DMS153 (cell line): ENCODE measurements around the gene WDR59.
"Not testable (repeated sequence)": the region's sequence is repeated elsewhere in the genome, so short reads cannot be mapped to it uniquely, and the experiment has no call there.

Experiments
- DNase-seq: peaks from one replicate; lab custom pipeline; 2025; lab: John Stamatoyannopoulos, UW

Gene WDR59

DNA sequence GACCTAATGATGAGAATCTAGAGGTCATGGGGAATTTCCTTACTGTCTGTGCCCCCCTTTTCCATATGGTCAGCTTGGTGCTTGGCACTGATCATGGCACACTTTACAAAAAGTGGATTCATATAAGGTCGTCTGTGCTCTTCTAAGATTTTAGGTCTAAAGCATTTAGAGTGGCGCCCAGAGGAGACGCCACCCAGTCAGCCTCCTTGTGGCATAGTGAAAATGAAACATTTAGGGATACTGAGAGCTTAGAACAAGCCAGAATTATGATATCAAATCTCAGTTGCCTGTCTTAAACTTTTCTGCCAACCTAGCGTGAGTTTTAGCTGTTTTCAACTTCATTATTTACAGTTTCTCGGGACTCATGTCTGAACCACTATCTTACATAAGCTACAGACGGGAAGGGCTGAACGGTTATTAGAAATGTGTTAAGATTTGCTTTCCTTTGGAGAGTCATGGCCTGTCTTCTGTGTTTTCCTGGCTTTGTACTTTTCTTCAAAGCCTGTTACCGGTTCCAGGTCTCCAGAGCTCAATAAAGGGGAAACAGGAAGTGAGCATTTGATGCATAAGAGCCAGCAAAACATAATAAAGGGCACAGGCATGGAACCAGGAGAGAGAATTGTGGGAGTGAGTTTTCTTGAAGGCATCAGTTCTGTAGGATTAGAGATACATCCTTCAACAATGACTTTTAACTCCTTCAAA is 27.6 kb upstream of the WDR59 start:
- DNase-seq: peak; percentile 34

DNA sequence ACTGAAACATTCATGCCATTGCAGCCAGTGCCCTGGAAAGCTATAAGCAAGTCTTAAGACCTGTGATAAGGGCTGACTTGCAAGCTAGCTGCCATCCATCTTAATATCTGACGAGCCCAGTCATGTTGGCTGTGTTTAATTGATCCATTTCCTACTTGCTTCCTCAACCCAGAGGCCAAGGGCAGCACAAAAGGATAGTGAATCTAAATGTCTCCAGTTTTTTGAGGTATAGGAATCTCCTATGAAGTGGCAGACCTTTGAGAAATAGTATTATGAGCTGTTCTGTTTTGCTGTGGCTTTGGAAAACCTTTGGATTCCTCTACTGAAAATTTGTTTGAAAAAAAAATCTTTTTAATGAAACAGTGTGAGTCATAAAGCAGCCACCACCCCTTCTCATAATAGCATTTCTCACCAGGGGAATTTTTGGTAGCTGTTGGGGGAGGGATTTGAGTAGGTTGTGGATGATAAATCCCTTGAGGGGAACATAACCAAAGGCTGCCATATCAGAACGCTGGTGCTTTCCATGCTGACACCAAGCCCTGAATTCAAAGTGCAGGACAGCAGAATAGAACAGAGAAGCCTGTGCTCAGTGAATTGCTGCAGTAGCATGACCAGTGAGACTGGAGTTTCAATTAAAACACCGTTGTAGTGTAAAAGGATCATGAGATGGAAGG is 26.8 kb upstream of the WDR59 start:
- DNase-seq: no peak

DNA sequence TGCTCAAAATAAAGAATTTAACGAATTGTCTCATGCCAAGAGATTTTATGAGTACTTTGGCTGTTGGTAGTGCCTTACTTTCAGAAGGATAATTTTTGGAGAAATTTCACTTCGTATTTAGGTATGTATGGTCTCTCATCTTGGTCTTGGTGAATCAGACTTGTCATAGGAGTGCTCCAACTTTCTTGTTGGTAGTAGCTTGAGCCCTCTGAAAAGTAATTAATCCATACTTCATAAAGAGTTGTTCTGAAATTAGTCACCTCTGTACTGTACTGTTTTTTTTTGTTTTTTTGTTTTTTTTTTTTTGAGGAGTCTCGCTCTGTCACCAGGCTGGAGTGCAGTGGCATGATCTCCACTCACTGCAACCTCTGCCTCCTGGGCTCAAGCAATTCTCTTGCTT is 25.5 kb upstream of the WDR59 start:
- DNase-seq: no peak

DNA sequence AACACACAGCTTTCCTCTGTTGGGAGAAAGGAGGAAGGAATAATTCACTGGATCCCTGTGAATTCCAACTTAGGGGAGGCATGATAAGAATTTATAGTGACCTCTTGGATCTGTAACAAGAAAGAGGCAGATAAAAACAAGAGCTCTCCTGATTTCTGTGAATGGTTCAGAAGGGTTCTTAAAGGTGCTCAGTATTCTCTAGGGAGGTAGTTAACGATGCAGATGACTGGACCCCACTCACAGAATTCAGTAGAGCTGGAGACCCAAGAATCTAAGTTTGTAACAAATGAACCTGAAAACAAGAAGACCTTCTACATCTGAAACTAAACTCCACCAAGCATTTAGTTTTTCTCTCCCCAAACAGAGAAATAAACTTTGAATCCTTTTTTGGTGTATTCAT is 22.5 kb upstream of the WDR59 start:
- no peak for DNase-seq

DNA sequence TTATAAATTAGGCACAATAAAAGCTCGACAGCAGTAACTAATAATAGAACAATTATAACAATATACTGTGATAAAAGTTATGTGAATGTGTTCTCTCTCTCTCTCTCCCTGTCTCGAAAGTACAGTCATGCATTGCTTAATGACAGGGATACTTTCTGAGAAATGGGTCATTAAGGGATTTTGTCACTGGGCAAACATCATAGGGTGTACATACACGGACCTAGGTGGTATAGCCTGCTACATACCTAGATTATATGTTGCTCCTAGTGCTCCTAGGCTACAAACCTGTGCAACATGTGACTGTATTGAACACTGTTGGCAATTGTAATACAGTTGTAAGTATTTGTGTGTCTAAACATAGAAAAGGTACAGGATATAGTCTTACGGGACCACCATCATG is 20.8 kb upstream of the WDR59 start:
- DNase-seq: no peak

DNA sequence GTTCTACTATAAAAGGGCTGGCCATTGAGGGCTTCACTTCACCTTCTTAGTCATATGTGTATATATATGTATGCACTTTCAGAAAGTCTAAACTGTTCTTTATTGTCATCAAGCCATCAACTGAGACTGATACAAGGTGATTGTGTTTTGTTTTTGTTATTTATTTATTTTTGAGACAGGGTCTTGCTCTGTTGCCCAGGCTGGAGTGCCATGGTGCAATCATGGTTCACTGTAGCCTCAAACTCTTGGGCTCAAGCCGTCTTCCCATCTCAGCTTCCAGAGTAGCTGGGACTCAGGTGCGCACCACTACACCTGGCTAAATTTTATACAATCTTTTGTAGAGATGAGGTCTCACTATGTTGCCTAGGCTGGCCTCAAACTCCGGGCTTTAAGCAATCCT is 19.5 kb upstream of the WDR59 start:
- no peak for DNase-seq

DNA sequence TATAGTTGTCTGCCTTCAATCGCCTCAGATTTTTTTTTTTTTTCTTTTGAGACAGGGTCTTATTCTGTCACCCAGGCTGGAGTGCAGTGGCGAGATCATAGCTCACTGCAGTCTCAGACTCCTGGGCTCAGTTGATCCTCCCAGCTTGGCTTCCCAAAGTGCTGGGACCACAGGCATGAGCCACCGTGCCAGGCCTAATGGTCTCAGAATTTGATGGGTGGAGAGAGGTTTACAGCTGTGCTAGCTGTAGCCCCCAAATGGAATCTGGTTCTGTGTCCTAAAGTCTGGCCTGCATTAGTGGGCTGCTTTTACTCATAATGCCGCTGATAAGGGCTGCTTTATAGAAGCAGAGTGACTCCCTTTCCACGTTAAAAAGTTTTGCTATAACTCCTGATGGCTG is 19.0 kb upstream of the WDR59 start:
- no peak for DNase-seq

DNA sequence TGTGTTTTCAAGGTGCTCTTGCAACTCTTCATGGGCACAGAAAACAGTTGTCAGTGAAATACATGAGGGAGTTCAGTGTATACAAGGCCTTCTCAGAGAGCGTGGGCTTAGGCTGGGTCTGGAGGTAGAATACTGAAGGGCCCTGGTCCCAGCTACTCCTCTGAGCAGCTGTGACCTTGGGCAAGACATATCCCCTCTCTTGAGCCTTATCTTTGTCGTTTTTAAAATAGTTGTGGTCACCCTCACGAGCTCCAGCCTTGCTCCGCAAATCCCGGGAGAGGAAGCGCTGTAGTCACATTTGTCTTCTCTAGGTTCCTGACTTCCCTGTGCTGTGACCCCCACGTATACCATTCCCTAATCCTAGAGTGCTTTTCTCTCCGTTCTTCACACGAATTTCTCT is 17.6 kb upstream of the WDR59 start:
- DNase-seq: no peak

DNA sequence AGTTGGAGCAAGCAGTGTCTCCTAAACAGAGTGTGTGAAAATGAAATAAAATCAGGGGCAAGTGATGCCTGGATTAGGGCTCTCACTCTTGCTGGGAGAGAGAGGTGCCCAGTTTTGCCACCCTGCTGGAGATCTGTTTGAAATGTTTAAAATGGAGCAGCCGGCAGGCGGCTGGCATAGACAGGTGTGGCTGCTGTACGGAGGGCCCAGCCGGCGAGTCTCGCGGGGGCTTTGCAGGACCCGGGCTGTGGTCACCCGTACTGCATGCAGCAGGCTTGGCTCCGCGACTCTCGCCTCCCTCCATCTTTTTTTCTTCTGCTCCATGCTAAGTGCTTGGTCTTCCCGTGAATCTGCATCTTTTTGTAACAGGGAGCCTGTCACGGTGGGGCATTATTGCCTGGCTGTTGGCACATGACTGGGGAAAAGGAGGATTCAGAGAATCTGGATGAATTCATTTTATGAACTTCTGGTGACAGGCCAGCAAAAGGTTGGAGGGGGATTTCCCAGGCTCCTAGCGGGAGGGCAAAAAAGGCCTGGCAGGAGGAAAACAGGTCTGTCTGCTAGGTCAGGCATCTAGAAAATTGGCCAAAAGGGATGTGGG is 15.7 kb upstream of the WDR59 start:
- DNase-seq: no peak

DNA sequence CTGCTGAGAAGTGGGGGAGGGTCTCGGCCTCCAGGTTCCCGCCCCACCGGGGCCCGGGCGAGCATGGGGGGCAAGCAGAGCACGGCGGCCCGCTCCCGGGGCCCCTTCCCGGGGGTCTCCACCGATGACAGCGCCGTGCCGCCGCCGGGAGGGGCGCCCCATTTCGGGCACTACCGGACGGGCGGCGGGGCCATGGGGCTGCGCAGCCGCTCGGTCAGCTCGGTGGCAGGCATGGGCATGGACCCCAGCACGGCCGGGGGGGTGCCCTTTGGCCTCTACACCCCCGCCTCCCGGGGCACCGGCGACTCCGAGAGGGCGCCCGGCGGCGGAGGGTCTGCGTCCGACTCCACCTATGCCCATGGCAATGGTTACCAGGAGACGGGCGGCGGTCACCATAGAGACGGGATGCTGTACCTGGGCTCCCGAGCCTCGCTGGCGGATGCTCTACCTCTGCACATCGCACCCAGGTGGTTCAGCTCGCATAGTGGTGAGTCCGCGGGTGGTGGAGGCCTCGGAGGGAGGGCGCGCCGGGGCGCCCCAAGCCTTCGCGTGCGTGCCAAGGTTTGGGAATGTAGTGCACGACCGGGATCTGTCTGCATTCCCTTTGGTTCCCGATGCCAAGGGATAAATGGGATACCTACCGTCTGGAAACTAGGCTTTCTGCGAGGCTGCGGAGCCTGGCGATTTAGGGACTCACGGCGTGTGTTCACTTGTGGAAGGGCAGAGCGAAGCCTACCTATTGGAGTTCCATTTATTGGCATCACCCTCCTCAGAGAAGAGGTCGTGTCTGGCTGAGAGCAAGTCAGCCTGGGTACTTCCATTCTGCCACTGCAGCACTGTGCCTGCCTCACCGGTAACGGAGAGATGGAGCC is 14.9 kb upstream of the WDR59 start:
- peak; percentile 46 for DNase-seq

DNA sequence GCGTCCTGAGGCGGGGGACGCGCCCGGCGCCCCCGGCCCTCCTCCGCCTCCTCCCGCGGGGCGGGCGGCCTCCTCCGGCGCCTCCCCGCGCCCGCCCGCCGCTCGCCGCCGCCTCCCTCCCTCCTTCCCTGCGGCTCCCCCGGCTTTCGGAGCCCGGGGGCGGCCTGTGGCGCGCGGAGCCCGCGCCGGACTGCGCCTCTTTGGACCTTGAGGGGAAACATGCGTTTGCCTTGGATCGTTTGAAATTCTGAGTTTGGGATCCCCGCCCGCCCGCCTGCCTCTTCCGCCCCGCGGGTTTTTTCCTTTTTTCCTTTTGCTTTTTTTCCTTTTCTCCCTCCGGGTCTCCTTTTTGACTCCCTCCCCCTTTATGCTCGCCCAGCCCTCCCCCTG is 14.3 kb upstream of the WDR59 start:
- no peak for DNase-seq

DNA sequence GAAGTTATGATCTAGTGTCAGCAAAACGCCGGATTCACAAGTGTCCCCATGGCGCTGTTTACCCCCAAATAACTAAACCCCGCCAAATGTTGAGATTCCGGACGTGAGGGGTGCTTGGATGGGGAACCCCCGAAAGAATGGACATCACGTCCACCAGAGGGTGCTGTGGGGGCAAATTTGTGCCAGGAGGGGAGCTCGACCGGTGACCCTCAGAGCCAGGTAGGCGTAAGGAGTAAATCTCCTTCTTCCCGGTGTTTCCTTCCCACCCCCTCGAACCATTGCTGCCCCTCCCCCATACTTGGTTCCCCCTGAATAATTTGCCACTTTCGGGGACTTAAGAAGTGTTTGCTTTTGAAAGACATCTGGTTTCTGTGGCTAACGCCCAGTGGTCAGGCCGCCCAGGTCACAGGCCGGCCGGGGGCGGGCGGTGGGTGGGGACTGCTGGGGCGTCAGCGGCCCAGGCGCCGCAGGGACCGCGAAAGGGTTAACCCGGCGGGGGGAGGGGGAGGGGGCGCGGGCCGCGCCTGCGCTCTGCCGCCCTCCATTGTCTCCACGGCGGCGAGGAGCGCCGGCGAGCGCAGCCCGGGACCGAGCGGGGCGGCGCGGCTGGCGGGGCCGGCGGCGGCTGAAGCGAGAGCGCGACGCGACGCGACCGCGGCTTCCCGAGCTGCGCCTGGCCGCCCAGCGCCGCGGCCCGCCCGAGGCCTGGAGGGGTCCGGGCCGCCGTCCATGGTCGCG is 13.7 kb upstream of the WDR59 start, which contains the start of gene ZNRF1:
ZNRF1 (plus strand) TSS at position 544 of the 738 bp plus-strand sequence. CDS start 648 bp downstream, outside the sequence.
- DNase-seq: peak; percentile 73

DNA sequence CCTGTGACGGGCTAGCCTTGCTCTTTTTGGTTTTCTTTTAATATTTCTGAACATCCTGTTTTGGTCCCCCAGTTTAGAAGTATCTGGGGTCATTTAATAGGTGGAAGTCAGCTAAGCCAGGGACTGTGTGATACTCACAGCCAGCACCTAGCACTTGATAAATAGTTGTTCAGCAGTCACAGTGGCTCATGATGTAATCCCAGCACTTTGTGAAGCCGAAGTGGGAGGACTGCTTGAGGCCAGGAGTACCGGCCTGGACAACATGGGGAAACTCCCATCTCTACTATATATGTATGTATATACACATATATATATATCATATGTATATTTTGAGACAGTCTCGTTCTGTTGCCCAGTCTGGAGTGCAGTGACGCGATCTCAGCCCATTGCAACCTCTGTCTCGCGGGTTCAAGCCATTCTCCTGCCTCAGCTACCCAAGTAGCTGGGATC is 12.1 kb upstream of the WDR59 start:
- DNase-seq: no peak

DNA sequence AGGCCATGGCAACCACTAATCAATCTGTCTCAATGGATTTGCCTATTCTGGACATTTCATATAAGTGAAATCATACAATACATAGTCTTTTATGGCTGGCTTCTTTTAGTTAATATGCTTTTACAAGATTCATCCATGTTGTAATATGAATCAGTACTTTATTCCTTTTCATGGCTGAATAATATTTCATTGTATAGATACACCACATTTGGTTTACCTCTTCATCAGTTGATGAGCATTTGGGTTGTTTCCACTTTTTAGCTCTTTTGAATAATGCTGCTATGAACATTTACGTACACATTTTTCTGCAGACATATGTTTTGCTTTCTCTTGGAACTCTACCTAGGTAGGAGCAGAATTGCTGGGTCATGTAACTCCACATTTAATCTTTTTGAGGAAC is 11.1 kb upstream of the WDR59 start:
- DNase-seq: no peak

DNA sequence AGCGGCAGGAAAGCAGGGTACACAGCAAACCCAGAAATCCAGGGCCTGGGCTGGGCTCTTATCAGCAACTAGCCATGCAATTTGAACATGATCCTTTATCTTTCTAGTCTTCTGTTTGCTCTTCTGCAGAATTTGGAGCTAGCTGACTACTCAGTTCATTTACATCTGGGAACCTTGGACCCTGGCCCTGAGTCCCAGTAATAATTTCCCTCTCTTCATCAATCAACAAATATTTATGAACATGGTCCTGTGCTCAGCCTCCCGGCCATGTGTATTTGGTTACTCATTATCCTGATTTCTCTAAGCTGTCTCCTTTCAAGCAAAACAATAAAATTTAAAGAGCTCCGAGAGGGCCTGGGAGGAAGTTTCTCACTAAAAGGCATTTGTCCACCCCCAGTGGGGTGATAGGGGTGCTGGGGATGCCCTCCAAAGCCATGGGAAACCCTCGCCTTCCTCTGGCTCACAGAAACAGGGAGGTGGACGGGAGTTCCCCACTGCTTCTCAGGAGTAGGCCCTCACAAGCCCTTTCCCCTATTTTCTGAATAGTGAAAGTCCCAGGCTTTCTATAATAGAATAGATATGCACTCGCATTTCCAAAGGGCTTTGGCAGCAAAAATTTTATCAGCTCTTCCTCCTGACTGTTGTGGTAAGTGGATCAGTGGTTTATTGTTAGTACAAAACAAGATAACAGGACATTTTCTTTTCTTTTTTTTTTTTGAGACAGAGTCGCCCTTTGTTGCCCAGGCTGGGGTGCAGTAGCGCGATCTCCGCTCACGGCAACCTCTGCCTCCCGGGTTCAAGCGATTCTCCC is 6.9 kb upstream of the WDR59 start:
- no peak for DNase-seq

DNA sequence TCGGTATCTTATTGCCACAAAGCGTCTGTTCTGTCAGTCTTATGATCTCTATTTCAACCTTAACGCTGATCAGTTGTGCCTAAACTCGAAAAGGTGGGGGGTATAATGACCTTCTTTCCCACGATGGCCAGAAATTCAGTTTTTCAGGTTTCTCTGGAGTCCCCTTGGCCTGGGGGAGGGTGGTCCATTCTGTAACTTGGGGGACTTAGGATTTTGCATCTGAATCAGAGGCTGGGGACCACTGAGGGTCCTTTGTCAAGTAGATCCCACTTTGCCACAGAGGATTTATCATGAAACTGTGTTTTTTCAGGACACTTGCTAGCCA is 6.3 kb upstream of the WDR59 start:
- no peak for DNase-seq

DNA sequence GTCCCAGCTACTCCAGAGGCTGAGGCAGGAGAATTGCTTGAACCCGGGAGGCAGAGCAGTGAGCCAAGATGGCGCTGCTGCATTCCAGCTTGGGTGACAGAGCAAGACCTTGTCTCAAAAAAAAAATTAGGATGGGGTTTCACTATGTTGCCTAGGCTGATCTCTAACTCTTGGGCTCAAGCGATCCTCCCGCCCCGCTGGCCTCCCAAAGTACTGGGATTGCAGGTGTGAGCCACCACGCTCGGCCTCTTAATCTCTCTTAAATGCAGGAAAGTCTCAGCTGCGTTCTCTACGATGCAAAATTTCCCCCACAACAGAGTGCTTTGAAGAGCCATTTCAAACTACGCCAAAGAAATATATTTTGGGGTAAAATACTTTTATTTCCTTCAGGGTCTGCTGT is 5.9 kb upstream of the WDR59 start:
- no peak for DNase-seq

DNA sequence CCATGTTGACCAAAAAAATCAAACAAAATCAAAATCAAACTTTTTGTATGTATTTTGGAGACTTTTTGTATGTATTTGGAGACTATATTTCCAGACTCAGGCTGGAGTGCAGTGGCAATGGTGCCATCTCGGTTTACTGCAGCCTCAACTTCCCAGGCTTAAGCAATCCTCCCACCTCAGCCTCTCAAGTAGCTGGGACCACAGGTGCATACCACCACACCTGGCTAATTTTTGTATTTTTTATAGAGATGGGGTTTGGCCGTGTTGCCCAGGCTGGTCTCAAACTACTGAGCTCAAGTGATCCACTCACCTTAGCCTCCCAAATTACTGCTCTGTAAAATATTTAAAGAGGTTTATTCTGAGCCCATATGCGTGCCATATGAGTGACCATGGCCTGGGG is 4.9 kb upstream of the WDR59 start:
- DNase-seq: not testable (repeated sequence)

DNA sequence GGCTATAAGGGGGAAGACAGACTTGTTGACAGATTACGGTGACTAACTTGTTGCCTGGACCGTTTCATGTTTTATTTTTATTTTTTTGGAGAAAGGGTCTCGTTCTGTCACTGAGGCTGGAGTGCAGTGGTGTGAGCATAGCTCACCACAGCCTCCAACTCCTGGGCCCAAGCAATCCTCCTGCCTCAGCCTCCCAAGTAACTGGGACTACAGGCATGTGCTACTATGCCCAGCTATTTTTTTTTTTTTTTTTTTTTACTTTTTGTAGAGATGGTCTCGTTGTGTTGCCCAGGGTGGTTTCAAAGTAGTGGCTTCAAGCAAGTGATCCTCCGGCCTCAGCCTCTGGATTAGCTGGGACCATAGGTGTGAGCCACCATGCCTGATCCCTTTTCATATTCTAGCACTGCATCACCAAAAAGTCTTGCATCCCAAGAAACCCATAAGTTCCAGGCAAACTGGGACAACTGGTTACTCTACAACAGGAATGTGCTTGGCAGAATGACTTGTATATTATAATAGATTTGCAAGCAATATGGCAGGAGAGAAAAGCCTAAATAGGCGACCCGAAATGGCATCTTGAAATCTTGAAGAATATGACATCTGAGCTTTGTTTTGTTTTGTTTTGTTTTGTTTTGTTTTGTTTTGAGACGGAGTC is 2.2 kb upstream of the WDR59 start:
- no peak for DNase-seq

DNA sequence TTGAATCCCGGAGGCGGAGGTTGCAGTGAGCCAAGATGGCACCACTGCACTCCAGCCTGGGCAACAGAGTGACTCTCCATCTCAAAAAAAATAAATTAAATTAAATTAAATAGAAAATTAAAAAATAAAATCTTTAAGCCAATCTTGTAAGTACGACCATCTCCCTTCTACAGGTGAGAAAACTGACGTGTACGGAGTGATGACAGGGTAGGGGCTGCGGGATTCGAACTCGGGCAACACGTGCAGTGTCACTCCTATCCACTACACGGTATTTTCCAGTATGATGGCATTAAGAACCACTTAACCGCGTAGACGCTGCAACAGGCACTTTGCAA is 762 bp downstream of the WDR59 start:
- DNase-seq: no peak

DNA sequence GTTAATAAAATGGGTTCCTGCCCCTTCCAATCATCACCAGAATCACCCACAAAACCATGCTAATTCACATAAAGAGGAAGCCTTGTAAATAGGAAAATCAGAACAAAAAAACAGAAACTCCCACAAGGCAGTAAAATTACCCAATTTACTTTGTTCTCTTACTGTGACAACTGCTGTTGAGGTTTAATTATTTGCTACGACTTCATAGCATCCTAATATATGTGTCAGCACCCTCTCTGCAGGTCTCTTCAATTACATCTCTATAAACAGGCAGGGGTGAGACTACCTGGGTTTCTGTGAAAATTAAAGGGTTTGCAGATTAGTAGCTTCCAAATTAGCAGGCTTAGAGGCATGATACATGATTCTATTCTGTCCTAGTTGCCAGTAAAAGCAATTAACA is 2.7 kb downstream of the WDR59 start:
- no peak for DNase-seq
